OCI-LY7 (cell line): ENCODE data around the gene HECW1.

Source experiments
- CTCF ChIP-seq: fragments of 200-600 bp; sonication (generic); conservative IDR thresholded peaks from 2 replicates; pipeline ENCODE4 v1.5.1; 2014; ENCODE audit warnings: mild to moderate bottlenecking, antibody characterized with exemption, low read length, moderate library complexity, mixed read lengths
- EZH2phosphoT487 ChIP-seq: fragments of 200-600 bp; sonication (generic); IDR thresholded peaks from 2 replicates; pipeline ENCODE4 v1.6.1; 2018; ENCODE audit warnings: low read depth, borderline replicate concordance, mild to moderate bottlenecking, mixed run types, antibody characterized with exemption, low read length, moderate library complexity, mixed read lengths

GRCh38 chr7:43528576-43529354 lies 416.3 kb downstream of the HECW1 start:
- no peak for TF ChIP-seq CTCF
- no peak for TF ChIP-seq EZH2phosphoT487
